C4-2B (cell line): ENCODE data around the gene TUB.
A peak's percentile ranks its signal among the peaks of the same experiment; 100 is the strongest.

ENCODE experiments used
- ZFX ChIP-seq: fragments of 450-650 bp; IDR thresholded peaks from 2 replicates; pipeline ENCODE4 v1.6.1; 2017
- TF ChIP-seq, protein P1 (sequence below): fragments of 450-650 bp; conservative IDR thresholded peaks from 2 replicates; pipeline ENCODE4 v1.5.1; 2017; ENCODE audit warnings: mild to moderate bottlenecking

DNA sequence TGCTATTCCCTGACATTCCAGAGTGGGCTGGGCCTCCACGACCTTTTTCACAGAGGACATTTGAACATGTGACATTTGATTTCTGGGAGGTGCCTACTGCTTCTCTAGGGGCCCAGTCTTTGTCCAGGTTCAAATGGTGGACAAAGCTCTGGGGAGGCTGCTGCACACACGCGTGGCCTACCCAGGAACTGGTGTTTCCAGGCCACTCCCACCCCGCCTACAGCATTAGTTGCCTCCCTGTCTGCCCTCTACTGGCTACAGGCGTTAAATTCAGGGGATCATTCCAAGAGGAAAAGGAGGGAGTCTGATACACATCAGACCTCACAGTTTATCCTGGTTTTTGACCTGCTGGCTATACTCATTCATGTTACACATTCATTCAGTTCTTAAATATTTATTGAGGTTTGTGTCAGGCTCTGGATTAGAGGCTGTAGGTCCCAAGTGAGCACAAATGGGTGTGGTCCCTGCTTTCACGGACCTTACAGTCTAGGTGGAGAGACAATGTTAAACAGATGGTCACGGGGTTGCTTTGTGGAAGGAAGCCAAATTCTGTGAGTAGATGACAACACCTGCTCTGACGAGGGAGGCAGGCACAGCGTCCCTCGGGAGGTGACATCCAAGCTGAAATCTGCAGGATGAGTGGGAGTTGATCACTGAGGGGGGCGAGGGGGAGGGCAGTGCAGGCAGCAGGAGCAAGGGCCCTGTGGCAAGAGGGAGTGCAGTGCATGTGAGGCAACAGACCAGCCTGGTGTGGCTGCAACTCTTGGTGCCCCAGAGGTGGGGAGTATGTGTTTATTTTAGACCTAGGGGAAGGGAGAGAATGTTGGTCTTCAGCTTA lies 11.8 kb downstream of the TUB start:
- TF ChIP-seq, protein P1, sequence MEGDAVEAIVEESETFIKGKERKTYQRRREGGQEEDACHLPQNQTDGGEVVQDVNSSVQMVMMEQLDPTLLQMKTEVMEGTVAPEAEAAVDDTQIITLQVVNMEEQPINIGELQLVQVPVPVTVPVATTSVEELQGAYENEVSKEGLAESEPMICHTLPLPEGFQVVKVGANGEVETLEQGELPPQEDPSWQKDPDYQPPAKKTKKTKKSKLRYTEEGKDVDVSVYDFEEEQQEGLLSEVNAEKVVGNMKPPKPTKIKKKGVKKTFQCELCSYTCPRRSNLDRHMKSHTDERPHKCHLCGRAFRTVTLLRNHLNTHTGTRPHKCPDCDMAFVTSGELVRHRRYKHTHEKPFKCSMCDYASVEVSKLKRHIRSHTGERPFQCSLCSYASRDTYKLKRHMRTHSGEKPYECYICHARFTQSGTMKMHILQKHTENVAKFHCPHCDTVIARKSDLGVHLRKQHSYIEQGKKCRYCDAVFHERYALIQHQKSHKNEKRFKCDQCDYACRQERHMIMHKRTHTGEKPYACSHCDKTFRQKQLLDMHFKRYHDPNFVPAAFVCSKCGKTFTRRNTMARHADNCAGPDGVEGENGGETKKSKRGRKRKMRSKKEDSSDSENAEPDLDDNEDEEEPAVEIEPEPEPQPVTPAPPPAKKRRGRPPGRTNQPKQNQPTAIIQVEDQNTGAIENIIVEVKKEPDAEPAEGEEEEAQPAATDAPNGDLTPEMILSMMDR = peak; percentile 87
- no peak for TF ChIP-seq ZFX
